ENCODE measurements around the gene AFF3.

The AFF3 gene

DNA sequence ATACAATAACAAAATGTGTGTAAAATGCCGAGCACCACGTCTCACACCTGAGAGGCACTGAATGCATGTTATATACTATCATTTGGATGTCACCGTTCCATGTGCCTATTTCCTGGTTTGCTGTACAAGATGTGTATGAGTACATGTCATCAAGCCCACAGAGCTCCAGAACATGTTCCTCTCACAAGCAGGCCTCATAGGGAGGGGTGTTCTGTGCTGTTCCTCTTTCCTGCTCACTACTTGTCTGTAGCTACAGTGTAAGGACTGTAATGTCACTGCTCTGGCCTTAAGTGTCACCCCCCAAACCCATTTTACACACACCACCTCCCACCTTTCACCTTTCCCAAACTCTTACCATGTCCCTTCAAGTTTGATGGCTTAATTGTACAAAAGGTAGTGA is 1.8 kb downstream of the AFF3 start:
- H3K36me3 ChIP-seq (ENCODE audit: insufficient read depth, low read length) = peaks cover 64% of the 10 kb centered on the region
- H3K9me2 ChIP-seq (ENCODE audit: low read depth, low read length) = no peaks in the 10 kb centered on the region
- H3K27ac ChIP-seq (ENCODE audit: low read depth, low read length, poor library complexity, severe bottlenecking) = peak overlapping the region; percentile 97
- peak overlapping the region; percentile 95 for H3K4me2 ChIP-seq (ENCODE audit: low read length)
- H3K4me3 ChIP-seq (ENCODE audit: low read depth, low read length, poor library complexity, severe bottlenecking) = peak overlapping the region; percentile 84
- no peak overlapping the region for H2AFZ ChIP-seq (ENCODE audit: low read length)
- no peaks in the 10 kb centered on the region for H4K20me1 ChIP-seq (ENCODE audit: insufficient read depth, low read length)
- peaks cover 71% of the 10 kb centered on the region for H3K79me2 ChIP-seq (ENCODE audit: insufficient read depth, low read length)
- TF ChIP-seq EZH2 (IDR thresholded peaks at IDR 0.05; ENCODE audit: borderline replicate concordance, low read length) = no peak
- TF ChIP-seq, protein P1, sequence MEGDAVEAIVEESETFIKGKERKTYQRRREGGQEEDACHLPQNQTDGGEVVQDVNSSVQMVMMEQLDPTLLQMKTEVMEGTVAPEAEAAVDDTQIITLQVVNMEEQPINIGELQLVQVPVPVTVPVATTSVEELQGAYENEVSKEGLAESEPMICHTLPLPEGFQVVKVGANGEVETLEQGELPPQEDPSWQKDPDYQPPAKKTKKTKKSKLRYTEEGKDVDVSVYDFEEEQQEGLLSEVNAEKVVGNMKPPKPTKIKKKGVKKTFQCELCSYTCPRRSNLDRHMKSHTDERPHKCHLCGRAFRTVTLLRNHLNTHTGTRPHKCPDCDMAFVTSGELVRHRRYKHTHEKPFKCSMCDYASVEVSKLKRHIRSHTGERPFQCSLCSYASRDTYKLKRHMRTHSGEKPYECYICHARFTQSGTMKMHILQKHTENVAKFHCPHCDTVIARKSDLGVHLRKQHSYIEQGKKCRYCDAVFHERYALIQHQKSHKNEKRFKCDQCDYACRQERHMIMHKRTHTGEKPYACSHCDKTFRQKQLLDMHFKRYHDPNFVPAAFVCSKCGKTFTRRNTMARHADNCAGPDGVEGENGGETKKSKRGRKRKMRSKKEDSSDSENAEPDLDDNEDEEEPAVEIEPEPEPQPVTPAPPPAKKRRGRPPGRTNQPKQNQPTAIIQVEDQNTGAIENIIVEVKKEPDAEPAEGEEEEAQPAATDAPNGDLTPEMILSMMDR (IDR thresholded peaks at IDR 0.05; ENCODE audit: low read length) = no peak
- no peaks in the 10 kb centered on the region for H3K9me3 ChIP-seq (ENCODE audit: low read length)
- no peaks in the 10 kb centered on the region for H3F3A ChIP-seq (ENCODE audit: insufficient read depth, low read length)
- peaks cover 74% of the 10 kb centered on the region for H3K4me1 ChIP-seq (ENCODE audit: insufficient read depth, low read length, severe bottlenecking)
- H3K27me3 ChIP-seq (ENCODE audit: insufficient read depth, low read length) = no peaks in the 10 kb centered on the region
- peak overlapping the region; percentile 96 for H3K9ac ChIP-seq (ENCODE audit: low read length)

DNA sequence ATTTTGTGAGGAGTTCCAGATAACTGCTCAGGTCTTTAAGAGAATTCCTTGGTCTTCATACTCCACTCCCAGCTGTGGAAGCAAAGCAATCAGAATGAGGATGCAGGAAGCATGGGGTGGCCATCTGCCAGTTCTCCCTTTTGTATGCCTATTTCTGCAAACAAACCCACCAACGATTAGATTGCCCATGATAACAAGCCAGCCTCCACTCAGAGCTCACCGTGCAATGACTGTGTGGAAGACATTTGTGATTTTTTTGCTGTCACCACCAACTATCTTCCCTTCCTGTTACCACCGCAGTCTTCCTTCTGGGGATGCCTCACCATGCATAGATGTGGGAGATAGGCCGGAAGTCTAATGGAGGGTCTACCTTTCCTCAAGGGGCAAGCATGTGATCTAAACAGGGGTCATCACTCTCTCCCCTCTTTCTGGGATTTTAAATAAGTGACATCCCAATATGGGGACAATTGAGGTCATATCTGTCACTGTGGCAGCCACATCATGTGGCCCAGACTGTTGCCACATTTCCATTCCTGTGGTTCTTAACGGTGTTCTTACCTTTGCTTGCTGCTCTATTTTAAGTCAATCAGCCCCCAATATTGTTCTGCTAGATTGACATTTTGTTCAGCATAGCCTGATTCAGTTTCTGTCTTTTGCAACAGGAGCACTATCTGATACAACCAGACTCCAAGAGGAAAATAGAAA is 4.4 kb downstream of the AFF3 start:
- Histone ChIP-seq H3K4me2 (ENCODE audit: low read length) (peak overlapping the region; percentile 95), H3K79me2 (ENCODE audit: insufficient read depth, low read length) (peaks cover 96% of the 10 kb centered on the region), H3K36me3 (ENCODE audit: insufficient read depth, low read length) (peaks cover 85% of the 10 kb centered on the region), H3K9ac (ENCODE audit: low read length) (peak overlapping the region; percentile 96; the same call in 1 of the 2 replicates), H2AFZ (ENCODE audit: low read length) (no peak overlapping the region), H3K4me3 (ENCODE audit: low read depth, low read length, poor library complexity, severe bottlenecking) (peak overlapping the region; percentile 84), H4K20me1 (ENCODE audit: insufficient read depth, low read length) (no peaks in the 10 kb centered on the region), H3F3A (ENCODE audit: insufficient read depth, low read length) (no peaks in the 10 kb centered on the region), H3K4me1 (ENCODE audit: insufficient read depth, low read length, severe bottlenecking) (peaks cover 62% of the 10 kb centered on the region), H3K9me2 (ENCODE audit: low read depth, low read length) (no peaks in the 10 kb centered on the region), H3K27ac (ENCODE audit: low read depth, low read length, poor library complexity, severe bottlenecking) (peak overlapping the region; percentile 97), H3K27me3 (ENCODE audit: insufficient read depth, low read length) (no peaks in the 10 kb centered on the region), H3K9me3 (ENCODE audit: low read length) (no peaks in the 10 kb centered on the region)
- TF ChIP-seq, protein P1 (IDR thresholded peaks at IDR 0.05; ENCODE audit: low read length) = no peak
- TF ChIP-seq EZH2 (IDR thresholded peaks at IDR 0.05; ENCODE audit: borderline replicate concordance, low read length) = no peak

DNA sequence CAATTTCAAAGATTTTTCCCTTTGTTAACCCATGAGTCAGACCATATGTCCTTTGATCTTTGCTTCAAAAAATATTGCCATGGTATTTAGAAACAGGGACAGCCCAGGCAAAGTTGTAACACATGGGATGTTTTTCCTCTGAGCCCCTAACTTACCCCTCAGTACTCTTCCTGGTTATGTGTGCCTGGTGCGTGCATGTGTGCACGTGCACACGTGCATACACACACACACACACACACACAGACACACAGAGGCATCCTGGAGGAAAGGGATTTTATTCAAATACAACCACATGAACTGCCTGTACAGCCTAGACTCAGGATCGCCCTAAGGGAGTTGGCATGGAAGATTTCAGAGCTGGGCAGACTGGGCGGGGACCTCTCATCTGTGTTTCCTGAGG is 5.1 kb downstream of the AFF3 start:
- Histone ChIP-seq H4K20me1 (ENCODE audit: insufficient read depth, low read length) (no peaks in the 10 kb centered on the region), H3K4me1 (ENCODE audit: insufficient read depth, low read length, severe bottlenecking) (peaks cover 58% of the 10 kb centered on the region), H3K9me2 (ENCODE audit: low read depth, low read length) (no peaks in the 10 kb centered on the region), H3K27ac (ENCODE audit: low read depth, low read length, poor library complexity, severe bottlenecking) (peak overlapping the region; percentile 97), H3K36me3 (ENCODE audit: insufficient read depth, low read length) (peaks cover 89% of the 10 kb centered on the region), H3K4me3 (ENCODE audit: low read depth, low read length, poor library complexity, severe bottlenecking) (peak overlapping the region; percentile 84), H2AFZ (ENCODE audit: low read length) (no peak overlapping the region), H3F3A (ENCODE audit: insufficient read depth, low read length) (no peaks in the 10 kb centered on the region), H3K4me2 (ENCODE audit: low read length) (peak overlapping the region; percentile 95), H3K79me2 (ENCODE audit: insufficient read depth, low read length) (peaks cover 99% of the 10 kb centered on the region), H3K27me3 (ENCODE audit: insufficient read depth, low read length) (no peaks in the 10 kb centered on the region), H3K9me3 (ENCODE audit: low read length) (no peaks in the 10 kb centered on the region), H3K9ac (ENCODE audit: low read length) (no peak overlapping the region; the same call in 1 of the 2 replicates)
- no peak for TF ChIP-seq EZH2 (IDR thresholded peaks at IDR 0.05; ENCODE audit: borderline replicate concordance, low read length)
- TF ChIP-seq, protein P1 (IDR thresholded peaks at IDR 0.05; ENCODE audit: low read length) = no peak

All from OCI-LY1 (cell line).